ENCODE results near the gene EBF3.

GRCh38 chr10:129788215-129788614, 175.9 kb downstream of the EBF3 start:
- no peak for TF ChIP-seq POLR2A (IDR thresholded peaks at IDR 0.05)
- TF ChIP-seq EP300 (IDR thresholded peaks at IDR 0.05) = no peak
- no peak for TF ChIP-seq CTCF (IDR thresholded peaks at IDR 0.05)
- no peak for TF ChIP-seq POLR2AphosphoS5 (IDR thresholded peaks at IDR 0.05)
